Islet precursor cell (in vitro differentiated cells): ENCODE measurements around the gene EVA1A.
"Not testable (repeated sequence)": the region's sequence is repeated elsewhere in the genome, so short reads cannot be mapped to it uniquely, and the experiment has no call there.

ENCODE experiments used
- DNase-seq: peaks from one replicate; pipeline ENCODE4 v3.0.0-alpha.2; 2018

The EVA1A gene

DNA sequence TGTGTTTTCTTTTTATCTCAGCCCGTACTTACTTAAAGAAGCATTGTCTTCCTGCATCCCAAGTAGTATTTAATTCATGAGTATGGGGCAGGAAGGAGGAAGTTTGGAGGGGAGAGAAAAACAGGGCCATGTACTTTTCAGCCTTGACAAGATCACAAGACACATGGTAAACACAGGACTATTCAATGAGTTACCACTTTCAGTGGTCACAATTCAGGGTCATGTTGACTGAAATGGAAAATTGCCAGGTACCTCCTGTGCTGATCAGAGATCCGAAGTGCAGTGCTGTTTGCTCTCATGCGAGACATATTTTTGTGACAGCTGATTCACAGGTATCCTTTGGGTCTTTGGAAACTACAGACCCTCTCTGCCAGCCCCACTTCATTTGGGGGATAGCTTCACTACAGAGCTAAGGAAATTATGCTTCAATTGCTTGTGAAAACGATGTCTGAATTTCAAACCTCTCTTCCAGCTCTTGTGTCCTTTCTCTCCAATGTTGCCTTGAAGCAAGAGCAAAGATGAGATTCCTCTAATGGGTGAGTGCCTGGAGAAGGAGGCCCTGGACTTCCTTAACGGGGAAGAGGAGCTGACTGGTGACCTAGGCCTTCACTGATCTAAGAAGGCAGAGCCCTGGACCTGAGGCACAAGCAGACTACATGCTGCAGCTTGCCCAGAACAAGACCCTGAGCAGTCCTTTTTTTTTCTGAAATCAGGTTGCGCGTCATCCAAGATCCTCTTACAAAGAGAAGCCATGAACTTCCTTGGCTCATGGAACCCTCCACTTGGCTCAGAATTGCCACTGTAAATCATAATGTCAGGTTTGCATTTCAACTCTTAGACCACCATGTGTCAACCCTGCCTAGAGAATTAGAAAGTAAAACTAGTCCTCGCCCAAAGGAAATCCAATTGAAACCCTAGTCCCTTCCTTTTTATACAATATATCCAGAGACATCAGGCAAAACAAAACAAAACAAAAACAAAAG lies 44.1 kb downstream of the EVA1A start:
- DNase-seq: peak; percentile 18

DNA sequence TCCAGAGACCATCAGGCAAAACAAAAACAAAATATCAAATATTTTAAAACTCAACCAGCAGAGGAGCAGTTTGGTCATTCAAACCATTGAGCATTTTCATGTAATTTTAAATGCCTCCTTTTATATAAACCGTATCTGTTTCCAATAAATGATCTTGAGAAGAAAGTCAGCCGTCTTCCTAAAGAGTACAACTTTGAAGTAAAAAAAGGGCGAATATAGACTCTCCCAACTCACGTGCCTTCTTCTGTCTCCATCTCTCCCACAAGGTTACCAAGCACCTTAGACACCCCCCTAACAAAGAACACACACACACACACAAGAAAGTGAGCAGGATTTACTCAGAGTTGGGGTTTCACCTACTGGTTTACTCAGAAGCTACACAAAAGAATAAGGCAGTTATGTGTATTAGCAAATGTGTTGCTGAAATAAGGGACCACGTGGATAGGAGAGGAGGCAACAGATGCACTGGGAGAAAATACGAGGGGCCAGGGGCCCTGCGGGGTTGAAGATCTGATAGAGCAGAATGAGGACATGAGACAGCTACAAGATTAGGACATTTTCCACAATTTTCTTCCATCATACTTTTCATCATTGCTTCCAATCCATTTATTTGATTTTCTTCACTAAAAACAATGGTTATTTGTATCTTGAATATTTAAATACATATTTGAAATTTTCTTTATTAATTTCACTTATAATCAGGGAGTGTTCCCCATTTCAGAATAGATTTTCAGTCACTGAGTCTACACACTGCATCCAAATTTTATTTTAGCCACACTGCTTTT lies 45.0 kb downstream of the EVA1A start:
- DNase-seq: peak; percentile 26

DNA sequence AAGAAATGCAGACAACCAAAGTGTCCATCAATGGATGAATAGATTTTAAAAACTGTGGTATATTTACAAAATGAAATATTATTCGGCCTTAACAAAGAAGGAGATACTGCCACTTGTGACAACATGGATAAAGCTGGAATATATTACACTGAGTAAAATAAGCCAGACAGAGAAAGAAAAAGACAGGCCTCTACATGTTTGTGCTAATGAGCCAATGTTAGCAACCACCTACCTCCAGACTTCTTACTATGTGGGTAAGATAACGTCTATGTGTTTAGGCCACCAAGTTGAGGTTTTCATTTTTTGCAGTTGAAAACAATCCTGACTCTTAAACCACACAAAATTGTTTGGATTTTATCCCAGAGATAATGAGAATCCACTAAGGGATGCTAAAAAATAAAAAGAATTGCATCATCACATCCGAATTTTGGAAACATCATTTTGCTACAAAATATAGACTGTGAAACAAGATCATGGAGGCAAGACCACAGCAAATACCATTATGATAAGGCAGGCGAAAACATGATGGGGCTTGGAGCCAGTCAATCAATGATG lies 47.0 kb downstream of the EVA1A start:
- no peak for DNase-seq

DNA sequence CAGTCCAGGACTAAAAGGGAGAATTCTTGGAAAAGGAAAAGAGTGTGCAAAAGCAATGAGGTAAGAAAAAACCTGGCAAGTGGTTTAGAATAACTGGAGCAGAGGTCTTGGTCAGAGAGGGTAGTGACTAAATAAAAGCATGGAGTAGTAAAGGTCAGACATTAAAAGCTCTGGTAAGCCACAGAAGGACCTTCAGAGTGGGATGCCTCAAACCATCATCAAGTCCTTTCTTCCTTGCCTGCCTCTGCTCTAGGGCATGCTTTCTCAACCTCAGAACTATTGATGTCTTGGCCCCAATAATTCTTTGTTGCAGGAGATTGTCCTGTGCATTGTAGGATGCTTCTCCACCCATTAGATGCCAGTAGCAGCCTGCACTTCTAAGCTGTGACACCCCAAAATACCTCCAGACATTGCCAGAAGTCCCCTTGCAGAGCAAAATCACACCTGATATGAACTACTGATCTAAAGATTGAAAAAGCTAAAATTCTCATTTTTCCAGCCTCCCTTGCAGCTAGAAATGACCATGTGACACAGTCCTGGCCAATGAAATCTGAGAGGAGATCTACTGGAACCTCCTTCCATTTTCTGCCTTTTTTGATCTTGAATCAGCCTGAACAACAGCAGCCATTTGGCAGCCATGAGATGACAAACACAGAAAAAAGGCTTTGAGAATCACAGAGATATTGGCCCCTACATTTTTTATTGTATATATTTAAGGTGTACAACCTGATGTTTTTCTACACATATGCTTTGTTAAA lies 48.1 kb downstream of the EVA1A start:
- DNase-seq: no peak

DNA sequence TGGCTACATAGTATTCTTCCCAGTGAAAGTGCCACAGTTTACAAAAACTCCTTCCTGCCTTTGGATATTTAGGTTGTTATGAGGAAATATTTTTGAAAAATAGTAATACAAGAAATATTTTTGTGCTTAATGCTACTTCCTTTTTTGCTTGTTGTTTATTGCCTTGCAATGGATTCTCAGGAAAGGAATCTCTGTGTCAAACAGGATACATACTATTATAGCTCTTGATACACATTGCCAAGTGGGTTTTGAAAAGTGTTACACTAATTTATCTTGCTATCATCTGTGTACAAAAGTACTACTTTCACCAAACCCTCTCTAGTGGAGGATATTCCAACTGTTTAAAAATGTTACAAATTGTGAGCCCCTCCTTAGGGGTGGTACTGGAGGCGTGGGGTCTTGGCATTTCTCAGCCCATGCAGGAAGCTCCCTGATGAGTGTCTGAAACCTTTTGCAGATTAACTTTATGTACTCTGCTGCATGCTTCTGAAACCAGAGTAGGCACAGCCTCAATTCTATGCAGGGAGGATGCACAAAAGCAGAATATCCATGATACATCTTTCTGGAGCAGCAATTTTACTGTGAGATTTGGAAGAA lies 54.5 kb downstream of the EVA1A start:
- DNase-seq: no peak

DNA sequence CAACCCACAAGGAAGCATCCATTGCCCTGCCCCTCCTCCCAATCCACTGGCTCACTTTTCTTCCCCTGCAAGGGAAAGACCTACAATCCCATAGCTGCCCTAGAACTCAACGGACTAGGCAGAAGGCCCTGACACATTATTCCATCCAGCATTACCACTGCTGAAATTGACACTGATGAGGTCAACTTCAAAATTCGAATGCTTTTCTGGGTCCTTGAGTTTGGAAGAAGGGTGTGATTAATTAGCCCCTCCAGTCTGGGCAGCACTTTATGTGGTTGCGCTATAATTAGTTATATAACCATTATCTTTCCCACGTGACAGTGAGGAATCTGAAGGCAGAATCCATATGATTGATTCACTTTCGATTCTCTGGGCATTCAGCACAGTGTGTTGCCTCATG lies 55.7 kb downstream of the EVA1A start:
- DNase-seq: no peak

DNA sequence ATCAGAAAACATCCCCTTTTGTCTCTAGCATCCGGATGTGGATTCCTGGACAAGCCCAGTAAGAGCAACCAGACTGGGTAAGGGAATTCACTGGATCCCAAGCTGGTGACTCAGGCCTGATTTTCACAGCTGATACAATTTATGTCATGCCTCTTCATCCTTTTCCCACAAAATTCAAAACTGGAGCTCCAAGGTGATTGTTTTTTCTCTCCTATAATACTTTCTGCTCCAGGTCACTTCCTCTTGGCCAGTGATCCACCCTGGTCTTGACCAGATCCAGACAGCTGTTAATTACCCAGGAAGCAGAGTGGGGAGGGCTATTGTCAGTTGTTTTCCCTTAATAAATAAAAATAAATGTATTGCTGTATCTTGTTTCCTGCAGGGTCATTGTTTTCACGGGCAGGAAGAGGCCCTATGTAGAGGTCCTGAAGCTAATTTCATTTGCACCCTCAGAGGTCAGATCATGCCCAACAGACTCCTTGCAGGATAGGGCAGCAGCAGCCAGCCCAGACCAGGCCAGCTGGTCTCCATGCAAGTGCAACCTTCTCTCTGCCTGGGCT lies 57.6 kb downstream of the EVA1A start:
- DNase-seq: peak; percentile 89

DNA sequence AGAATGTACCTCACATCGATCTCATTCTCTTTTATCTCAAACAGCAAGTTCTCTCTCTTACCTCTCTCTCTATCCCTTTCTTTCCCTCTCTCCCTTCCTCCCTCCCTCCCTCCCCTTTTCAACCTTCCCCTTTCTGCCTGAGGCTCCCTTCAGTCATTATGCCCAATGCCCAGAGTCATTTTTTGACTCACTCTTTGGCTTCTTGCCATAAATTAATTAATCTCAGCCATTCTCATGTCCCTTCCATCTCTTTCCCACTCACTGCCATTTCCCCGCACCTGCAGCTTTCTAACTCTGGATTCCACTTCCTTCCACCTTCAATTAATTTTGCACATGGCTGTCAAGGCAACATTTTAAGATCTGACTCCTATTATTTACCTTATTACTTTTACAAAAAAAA lies 60.1 kb downstream of the EVA1A start:
- DNase-seq: no peak

DNA sequence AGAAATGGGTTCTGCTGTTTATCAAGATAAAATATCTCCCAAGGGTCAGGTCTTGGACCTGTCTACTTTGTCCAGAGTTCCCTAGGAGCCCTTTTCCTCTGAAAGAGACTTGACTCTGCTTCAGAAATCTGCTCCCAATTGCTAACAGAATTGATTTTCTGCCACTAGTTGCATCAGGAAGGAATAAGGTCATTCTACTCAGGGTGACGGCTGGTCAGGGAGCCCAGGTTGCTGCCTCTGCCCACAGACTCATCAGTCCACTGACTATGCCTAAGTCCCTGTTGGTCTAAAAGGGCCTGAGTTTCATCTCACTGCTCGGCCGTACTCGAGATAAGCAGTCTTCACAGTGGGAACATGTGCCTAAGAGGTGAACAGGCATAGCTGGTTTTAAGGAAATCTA lies 61.2 kb downstream of the EVA1A start:
- no peak for DNase-seq

DNA sequence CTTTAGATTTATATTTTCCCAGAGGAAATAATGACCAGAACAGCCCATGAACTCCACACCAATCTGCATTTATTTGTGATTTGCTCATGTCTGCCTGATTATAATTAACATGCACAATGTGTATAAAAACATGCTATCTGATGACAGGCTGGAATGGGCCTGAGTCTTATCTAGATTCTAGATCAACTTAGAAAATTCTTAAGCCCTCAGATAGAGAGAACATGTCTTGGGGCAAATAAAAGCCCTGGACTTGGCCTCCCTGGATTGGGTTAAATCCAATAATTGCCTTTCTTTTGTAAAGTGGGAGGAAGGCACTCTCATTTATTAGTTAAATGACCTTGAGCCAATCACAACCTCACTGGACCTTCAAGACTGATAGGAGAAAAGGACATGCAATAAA lies 61.8 kb downstream of the EVA1A start:
- no peak for DNase-seq

DNA sequence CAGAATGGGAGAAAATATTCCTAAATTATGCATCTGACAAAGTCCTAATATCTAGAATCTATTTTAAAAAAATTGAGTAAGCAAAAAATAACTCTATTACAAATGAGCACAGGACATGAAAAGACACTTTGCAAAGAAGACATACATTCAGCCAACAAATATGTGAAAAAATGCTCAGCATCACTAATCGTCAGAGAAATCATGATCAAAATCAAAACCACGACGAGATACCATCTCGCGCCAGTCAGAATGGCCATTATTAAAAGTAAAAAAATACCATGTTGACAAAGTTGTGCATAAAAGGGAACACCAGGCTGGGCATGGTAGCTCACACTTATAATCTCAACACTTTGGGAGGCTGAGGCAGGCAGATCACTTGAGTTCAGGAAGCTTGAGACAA lies 63.5 kb downstream of the EVA1A start:
- no peak for DNase-seq

DNA sequence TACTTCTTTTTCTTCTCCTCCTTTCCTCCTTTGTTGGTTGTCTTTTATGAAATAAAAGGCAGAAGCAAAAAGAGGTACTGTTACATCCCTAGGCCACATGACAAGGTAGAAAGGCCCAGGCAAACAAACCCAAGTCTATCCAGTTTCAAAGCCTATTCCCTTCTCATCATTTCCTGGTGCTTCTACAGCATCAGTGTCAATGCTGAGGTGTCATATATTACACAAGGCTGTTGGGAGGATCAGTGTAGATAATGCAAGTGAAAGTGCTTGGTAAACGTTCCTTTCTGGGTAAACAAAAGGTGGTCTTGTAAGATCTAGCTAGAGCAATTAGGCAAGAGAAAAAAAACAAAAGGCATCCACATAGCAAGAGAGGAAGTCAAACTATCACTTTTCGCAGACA lies 64.9 kb downstream of the EVA1A start:
- DNase-seq: no peak

DNA sequence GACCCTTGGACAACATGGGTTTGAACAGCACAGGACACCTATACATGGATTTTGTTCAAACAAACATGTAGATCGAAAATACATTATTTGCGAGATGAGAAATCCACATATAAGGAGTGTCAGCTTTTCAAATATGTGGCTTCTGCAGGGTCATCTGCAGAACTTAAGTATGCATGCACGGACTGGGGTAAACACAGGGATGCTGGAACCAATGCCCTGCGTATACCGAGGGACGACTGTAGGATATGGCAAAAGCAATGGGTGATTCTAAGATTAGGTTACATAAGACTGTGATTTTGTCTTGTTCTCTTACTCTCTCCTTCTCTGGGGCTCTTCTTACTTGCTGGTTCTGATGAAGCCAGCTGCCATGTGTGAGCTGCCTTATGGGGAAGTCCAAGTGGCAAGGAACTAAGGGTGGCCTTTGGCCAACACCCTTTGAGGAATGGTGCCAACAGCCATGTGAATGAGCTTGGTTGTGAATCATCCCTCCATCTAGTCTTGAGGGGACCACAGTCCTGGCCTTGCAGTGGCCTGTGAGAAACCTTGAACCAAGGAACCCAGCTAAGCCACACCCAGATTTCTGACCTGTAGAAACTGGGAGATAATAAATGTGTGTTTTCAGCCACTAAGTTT lies 66.5 kb downstream of the EVA1A start:
- no peak for DNase-seq

DNA sequence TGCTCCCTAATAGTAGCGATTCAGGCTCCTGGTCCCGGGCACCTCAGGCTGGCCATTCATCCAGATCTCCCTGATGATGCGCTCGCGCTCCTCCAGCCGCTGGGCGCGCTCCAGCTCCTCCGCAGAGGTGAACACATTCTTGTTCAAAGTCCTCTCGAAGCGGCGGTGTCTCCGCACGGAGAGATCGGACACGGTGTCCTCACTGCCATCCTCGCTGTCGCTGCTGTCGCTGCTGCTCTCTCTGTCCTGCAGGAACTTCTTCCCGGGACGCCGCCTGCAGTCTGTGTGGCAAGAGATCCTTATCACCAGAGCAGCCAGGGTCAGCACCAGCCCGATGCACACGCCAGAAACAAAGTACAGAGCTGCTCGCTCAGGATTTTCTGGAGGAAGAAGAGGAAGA lies 67.5 kb downstream of the EVA1A start:
- DNase-seq: peak; percentile 67

DNA sequence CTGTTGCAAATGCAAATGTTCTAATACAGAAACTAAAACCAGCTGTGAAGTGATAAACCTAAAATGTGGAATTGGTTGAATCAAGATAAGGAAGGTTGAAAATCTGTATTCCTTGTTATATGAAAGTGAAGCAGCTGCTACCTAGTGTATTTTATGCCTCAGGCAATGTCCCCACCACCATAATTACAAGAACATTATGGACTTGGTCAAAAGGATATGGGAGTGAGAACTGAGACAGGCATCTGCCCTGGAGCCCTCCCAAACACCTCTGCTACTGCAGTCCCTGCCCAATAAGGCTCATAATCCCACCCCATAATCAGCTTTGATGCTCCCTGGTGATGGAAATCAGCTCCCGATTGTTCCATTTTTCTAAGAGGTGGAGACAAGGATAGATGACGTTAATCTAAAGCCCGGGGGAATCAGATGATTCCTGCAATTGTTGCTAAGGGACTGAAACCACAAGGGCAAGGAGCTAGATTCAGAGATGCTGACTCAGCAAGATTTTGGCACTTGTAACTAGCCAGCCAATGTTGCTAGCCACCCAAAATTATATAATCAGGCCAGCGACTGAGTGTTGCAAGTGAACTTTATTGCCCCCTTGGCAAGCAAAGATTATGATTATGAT lies 69.5 kb downstream of the EVA1A start:
- DNase-seq: no peak

DNA sequence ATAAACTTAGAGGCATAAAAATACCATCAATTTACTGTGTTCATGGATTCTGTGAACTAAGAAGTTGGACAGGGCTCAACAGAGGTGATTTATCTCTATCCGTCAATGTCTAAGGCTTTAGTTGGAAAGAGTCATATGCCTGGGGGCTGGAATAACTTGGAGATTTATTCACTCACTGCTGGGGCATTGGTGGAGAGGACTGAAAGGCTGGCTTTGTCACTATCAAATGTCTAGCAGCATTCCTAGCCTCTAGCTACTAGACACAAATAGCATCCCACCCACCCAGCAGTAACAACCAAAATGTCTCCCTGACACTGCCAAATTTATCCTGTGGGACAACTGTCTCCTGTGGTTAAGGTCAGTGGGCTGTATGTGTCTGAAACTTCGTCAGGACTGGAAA lies 71.0 kb downstream of the EVA1A start:
- peak; percentile 53 for DNase-seq

DNA sequence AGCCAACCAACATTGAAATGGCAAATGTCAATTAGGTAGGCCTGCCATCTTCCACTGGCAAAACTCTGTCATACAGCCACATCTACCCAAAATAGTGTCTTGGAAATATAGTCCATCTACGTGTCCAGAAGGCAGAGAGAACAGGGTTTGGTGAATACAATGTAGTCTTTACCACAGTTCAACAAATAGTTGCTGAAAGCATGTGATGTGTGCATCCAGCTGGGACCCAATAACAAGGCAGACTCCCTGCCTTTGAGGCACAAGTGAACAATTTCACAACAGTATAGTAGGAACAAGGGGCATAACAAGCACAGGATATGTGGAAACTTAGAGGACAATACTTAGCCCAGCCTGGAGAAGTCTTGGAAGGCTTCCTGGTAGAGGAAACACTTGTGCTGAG lies 72.6 kb downstream of the EVA1A start:
- DNase-seq: no peak

DNA sequence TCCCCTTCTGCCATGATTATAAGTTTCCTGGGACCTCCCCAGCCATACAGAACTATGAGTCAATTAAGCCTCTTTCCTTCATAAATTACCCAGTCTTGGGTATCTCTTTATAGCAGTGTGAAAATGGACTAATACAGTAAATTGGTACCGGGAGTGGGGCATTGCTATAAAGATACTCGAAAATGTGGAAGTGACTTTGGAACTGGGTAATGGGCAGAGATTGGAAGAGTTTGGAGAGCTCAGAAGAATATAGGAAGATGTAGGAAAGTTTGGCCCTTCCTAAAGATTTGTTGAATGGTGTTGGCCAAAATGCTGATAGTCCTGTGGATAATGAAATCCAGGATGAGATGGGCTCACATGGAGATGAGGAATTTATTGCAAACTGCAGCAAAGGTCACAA lies 74.0 kb downstream of the EVA1A start:
- not testable (repeated sequence) for DNase-seq

DNA sequence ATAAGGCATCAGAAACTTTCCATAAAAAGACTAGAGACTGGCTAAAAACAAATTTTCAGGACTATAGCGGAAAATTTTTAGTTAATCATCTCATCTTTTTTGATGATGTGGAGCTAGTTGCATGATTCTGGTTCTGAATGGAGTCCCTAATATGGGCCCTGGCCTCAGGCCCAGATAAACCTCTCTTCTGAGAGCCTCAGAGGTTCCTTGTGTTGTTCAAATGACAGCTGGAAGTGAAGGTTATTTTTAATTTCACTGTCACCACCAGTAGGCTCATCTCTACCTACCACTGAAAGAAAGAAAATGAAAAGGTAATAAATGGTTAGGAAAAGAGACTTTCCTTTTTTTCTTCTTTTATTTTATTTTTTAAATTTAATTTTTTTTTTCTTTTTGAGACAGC lies 75.9 kb downstream of the EVA1A start:
- DNase-seq: no peak

DNA sequence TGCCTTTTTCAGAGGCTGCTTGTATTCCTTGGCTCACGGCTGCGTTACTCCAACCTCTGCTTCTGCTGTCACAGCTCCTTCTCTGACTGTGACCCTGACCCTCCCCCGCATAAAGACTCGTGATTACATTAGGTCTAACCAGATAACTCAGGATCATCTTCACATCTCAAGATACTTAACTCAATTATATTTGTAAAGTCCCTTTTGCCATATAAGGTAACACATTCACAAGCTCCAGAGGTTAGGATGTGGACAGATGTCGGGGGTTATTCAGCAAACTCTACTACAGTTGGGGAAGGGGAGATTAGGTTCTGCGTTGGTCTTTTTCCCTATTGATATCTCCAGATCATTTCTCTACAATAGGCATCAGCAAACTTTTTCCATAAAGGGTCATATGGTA lies 76.9 kb downstream of the EVA1A start:
- DNase-seq: no peak

DNA sequence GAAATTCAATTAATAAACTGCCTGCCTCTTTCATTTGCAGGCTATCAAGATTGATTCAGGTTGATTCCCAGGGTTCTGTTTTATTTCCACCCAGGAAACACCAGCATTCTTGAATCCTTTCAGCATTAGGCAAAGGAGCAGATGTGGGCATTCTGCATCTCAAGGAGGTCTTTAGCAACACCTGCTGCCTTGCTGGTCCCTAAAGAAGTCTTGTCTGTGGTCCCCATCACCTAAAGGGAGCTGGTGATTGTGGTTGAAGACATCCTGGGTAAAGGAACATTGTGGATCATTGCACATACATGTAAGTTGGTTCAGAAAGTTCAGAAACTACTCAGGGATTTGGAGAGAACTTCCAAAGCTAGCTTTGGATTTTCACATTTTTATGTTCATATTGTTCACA lies 78.3 kb downstream of the EVA1A start:
- DNase-seq: no peak
